GM19240 (cell line): ENCODE measurements around the gene NETO1.

ENCODE experiments used
- DNase-seq: peaks from one replicate; pipeline ENCODE4 v3.0.0; 2011; ENCODE audit warnings: low spot score; ENCODE audit not compliant: insufficient read length

The NETO1 gene, protein sequence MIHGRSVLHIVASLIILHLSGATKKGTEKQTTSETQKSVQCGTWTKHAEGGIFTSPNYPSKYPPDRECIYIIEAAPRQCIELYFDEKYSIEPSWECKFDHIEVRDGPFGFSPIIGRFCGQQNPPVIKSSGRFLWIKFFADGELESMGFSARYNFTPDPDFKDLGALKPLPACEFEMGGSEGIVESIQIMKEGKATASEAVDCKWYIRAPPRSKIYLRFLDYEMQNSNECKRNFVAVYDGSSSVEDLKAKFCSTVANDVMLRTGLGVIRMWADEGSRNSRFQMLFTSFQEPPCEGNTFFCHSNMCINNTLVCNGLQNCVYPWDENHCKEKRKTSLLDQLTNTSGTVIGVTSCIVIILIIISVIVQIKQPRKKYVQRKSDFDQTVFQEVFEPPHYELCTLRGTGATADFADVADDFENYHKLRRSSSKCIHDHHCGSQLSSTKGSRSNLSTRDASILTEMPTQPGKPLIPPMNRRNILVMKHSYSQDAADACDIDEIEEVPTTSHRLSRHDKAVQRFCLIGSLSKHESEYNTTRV

DNA sequence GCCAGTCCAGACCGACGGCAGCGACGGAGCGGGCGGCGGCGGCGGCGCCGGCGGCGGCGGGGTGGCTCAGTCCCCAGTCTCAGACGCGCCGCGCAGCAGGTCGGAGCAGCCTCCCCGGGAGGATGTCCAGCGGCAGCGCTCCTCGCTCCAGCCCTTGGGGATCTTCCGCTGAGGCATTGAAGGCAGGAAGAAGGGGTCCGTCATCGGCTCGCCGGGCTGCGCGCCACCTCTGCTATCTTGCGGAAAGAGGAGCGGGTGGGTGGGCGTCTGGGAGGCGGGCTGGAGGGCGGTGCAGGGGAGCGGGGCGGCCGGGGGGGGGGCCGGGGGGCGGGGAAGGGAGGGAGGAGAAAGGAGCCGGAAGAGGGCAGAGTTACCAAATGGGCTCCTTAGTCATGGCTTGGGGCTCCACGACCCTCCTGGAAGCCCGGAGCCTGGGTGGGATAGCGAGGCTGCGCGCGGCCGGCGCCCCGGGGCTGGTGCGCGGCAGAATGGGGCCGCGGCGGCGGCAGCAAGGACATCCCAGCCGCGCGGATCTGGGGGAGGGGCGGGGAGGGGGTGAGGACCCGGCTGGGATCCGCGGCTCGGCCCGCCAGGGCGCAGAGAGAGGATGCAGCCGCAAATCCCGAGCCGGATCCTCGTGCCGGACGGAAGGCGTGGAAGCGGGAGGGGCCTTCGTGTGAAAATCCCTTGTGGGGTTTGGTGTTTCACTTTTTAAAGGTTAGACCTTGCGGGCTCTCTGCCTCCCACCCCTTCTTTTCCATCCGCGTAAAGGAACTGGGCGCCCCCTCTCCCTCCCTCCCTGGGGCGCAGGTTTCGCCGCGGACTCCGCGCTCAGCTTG is at the start of gene NETO1:
TSS of gene NETO1 (minus strand) at position 242 of the 839 bp plus-strand sequence. CDS start 696 bp downstream, outside the sequence.
- no peak for DNase-seq

DNA sequence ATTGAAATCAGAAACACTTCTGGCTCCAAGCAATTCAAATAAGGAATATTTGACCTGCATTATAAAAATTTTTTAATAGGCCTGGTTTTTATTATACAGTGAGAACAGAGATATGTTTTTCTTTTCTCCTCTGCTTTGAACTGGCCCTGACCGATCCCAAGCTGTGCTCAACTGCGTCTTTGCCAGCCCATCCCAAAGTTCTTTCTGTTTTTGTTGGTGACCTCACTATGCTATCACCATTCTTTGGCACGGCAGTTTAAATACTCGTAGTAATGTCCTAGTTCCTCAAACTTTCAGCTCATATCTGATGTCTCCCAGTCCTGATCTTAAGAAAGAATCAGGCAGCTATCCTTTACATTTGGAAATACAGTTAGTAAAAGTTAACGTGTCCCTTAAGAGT is 42.3 kb upstream of the NETO1 start:
- DNase-seq, result no peak

DNA sequence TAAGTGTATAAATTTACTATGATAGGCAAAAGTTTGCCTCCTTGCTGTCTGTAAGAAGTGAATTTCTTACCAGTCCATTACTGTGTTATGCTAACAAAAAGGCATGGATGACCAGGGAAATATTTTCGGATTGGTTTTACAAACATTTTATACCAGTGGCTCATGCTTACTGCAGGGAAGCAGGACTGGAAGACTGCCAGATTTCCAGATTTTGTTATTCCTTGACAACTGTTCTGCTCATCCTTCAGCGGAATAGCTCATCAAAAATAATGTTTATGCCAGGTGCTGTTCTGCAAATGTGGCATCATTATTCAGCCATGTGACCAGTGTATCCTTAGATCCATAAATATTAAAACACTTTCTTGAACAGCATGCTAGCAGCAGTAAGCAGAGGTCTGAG is 40.4 kb upstream of the NETO1 start:
- DNase-seq, result no peak

DNA sequence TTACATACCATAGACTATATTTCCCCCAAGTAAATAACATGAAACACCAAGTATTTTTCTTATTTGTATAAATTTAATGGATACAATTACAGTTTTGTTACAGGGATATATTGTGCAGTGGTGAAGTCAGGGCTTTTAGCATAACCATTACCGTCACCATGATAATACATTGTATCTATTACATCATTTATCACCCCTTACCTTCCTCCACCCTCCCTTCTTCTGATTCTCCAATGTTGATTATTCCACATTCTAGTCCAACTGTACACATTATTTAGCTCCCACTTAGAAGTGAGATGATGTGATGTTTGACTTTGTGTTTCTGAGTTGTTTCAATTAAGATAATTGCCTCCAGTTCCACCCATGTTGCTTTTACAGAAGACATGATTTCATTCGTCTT is 35.2 kb upstream of the NETO1 start:
- DNase-seq, result no peak

DNA sequence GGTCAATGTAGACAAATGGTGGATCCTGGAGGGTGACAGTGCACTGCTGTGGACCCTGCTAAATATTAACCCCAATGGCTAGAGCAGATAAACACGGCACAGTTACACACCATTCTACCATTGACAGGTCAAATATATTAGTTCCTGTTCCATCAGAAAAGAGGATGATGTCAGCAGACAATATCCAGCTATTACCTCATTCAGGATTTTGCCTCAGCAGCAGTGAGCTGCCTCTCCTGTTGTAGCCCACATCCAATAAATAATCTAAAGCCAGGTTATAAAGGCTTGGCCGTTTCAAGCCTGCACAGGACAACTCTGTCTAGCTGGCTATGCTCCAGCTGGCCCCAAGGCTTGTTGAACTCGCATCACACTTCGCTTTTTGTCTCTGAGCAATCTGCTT is 31.6 kb upstream of the NETO1 start:
- no peak for DNase-seq

DNA sequence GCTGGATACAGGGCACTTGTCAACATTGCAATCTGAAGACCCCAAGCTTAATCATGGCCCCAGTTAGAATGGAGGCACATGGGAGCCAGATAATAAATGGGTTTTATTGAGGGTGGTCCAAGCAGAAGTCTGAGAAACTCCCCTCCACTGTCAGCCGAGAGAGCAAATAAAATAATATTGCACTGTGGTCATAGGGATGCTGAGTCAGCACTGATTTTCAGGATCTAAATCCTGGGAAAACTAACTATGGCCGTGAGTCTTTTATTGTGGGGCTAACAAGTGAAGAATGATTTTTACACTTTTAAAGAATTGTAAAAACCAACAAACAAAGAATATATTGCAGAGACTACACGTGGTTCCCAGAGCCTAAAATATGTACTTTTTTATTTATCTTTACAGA is 31.1 kb upstream of the NETO1 start:
- DNase-seq, result no peak

DNA sequence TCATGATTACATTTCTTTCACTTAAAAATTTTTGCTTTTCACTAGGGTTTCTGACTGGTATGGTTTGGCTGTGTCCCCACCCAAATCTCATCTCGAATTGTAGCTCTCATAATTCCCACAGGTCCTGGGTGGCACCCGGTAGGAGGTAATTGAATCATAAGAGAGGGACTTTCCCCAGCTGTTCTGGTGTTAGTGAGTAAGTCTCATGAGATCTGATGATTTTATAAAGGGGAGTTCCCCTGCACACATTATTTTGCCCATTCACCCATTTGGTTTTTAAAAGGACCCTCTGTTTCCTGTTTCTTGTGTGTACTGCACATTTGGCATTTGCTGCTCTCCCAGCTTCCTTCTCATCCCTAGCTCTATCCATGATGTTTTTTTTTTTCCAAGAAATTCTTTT is 27.8 kb upstream of the NETO1 start:
- DNase-seq, result no peak

DNA sequence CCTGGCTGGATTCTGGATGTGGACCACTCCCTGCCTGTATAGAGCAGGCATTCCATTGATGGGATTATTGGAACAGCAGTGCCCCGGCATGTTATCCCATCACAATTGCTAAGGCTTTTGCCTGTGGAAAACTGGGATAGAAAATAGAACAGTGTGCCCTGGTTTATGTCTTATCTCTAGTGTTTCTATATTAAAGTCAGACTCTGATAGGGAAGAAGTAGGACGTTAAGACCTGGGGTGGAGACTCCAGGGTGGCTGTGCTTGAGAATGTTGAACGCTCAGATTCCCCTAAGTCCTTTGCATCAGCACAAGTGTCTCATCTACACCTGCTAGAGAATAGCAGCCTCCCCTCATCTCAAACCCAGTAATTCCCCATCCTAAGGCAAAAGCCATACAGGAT is 10.8 kb upstream of the NETO1 start:
- no peak for DNase-seq

DNA sequence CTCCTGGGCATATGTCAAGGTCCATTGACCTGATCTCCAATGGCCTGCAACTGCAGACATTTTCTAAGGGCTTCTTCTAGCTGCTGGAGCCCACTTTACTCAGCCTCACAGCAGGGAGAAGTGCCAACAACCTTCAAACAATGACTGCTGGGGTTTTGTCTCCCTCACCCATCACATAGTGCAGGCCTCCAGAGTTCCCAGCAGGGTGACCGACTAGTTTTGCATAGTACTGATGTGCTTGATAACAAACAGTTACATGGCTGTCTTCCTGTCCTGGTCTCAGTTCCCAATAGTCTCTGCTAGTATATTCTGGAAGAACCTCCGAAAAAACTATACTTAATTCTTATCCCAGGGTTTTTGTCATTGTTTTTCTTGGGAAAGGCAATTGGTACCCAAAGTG is 10.4 kb upstream of the NETO1 start:
- no peak for DNase-seq

DNA sequence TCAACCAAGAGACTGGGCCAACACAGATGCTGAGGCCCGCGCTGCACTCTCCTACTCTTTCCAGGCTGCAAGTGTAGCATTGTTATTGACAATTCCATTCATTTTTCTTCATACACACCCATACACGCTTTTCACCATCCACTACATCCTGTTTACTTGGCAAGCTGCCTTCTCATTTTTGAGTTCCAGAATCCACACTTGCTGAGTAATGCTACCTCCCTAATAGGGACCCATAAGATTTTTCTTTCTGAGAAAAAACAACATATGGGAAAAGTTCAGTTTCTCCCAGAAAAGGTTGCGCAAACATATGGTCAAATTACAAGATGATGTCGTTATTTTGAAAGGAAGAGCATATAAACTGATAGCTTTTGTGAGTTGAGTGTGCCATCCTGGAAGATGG is 3.3 kb upstream of the NETO1 start:
- DNase-seq, result no peak

DNA sequence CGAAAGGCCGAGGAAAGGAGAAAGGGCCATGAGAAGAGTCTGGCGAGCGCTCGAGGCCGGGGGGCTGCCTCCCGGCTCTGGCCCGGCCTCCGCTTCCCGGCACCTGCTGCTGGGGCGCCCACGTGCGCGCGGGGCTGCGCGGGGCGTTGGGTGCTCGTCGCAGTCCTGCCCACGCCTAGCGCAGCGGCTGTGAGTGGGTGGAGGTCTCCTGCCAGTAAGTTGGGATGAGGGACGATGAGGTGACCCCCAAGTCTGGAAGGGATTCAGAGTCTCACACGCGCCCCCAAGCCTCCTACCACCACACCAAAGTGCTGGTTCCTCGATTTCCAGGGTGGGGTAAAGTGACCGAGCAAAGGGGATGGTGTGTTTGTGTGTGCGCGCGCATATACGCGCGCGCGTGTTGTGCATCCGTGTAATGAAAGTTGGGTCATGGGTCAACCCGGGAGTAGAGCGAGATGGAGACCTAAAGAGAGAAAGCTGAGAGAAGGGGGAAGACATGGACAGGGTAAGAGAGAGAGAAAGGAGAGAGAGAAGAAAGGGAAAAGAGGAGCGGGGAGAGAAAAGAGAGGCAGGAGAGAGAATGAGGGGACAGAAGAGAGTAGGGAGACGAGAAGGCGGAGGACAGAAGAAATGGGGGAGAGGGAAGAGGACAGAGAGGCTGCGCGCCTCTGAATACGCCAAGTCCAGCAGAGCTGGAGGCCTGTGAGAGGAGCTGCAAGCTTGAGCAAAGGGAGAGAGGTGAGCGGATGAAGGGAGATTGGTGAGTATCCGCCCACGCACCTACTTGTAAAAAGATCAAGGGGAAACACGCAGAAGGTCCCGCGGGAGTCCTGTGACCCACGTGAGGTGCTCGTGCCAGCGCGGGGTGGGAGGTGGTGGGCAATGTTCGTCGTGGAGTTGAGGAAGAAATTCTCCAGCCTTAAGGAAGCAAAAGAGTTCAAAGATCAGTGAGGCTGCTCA is 1.7 kb upstream of the NETO1 start:
- DNase-seq, result no peak

DNA sequence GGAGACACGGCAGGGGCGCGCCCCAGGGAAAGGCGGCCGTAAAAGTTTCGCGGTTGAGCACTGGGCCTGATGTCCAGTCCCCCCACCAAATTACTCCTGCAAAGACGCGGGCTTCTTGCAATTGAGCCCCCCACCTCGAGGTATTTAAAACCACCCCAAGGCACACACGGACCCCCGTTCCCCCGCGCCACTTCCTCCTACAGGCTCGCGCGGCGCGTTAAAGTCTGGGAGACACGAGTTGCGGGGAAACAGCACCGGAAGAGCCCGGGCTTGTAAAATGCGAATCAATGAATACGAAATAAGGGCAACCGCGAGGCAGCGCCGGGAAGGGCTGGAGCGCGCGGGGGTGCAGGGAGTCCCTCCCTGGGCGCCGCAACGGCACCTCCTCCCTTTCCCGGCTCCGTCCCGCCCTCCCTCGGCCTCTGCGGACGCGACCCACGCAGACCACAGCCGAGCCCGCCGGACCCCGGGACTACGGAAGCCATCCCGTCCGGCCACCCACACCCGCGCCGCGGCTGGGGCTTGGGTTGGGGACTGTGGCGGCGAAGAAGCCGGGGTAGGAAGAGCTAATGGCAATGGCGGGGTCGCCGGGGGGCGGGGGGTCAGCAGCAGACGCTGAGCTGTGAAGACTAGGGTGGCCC is 918 bp upstream of the NETO1 start:
- no peak for DNase-seq

DNA sequence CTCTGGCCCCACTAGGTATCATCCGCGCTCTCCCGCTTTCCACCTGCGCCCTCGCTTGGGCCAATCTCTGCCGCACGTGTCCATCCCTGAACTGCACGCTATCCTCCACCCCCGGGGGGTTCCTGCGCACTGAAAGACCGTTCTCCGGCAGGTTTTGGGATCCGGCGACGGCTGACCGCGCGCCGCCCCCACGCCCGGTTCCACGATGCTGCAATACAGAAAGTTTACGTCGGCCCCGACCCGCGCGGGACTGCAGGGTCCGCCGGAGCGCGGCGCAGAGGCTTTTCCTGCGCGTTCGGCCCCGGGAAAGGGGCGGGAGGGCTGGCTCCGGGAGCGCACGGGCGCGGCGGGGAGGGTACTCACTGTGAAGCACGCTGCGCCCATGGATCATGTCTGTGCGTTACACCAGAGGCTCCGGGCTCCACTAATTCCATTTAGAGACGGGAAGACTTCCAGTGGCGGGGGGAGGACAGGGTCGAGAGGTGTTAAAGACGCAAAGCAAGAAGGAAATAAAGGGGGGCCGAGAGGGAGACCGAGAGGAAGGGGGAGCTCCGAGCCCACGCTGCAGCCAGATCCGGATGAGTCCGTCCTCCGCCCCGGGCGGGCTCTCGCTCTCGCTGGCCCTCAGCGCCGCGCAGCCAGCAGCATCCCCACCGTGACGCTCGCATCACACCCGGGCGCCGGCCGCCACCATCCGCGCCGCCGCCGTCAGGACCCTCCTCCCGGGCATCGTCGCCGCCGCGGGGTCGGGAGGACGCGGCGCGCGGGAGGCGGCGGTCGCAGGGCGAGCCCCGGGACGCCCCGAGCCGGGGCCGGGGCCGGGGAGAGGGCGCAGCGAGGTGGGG is 664 bp downstream of the NETO1 start:
- no peak for DNase-seq

DNA sequence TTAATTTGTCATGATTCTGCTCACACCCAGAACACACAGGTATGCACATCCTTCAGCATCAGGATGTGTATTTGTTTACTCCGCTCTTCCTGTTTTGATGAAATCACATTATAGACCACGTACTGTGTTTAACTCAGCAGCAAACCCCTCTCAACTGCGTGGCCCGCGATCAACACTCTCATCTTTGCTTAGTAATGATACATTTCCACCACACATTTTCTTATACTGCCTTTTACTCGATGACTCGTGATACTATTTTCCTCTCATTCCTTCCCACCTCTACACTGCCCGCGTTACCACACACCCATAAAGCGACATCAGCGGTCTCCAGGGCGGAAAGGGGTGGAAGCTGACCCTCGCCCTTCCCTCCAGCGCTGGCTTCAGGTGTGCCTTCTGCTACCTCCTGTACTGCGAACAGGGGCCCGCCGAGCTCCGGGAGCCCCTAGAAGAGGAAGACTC is 1.3 kb downstream of the NETO1 start:
- no peak for DNase-seq

DNA sequence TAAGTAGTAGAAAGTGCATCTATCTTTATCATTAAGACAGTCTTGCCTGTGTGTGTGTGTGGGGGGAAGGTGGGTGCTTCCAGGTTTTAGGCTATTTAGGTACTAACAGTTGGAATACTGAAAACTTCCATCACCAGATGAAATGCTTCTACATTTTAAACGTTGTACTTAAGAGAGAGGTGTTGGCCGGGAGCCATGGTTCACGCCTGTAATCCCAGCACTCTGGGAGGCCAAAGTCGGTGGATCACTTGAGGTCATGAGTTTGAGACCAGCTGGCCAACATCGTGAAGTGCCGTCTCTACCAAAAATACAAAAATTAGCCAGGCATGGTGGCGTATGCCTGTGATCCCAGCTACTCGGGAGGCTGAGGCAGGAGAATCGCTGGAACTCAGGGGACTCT is 4.0 kb downstream of the NETO1 start:
- no peak for DNase-seq

DNA sequence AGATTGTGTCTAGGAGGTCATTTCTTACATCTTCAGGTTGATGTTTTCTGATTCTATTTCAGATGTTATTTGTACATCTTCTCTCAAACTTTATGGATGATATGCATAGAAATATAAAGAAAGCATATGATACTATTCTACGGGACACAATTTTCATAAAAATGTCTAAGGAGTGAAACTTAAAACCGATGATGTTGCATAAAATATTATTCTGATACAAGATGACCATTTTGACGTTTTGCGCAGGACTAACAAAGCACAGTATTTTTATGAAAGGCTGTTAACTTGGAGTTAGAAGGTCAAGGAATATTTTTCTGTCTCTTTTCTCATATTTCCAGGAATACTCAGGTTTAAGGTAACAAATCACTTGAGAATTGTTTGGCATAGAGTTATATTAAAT is 8.7 kb downstream of the NETO1 start:
- DNase-seq, result no peak

DNA sequence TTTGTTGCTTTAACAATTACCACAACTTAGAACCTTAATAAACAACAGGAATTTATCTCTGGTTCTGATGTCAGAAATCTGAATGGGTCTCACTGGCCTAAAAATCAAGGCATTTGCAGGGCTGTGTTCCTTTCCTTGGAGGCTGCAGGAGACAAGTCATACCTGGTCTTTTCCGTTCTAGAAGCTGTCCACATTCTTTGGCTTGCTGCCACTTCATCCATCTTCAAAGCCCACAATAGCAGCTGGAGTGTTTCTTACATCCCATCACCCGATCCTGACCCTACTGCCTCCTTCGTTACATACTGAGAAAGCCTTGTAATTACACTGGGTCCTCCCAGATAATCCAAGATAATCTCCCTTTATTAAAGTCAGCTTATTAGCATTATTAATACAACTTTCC is 18.1 kb downstream of the NETO1 start:
- no peak for DNase-seq

DNA sequence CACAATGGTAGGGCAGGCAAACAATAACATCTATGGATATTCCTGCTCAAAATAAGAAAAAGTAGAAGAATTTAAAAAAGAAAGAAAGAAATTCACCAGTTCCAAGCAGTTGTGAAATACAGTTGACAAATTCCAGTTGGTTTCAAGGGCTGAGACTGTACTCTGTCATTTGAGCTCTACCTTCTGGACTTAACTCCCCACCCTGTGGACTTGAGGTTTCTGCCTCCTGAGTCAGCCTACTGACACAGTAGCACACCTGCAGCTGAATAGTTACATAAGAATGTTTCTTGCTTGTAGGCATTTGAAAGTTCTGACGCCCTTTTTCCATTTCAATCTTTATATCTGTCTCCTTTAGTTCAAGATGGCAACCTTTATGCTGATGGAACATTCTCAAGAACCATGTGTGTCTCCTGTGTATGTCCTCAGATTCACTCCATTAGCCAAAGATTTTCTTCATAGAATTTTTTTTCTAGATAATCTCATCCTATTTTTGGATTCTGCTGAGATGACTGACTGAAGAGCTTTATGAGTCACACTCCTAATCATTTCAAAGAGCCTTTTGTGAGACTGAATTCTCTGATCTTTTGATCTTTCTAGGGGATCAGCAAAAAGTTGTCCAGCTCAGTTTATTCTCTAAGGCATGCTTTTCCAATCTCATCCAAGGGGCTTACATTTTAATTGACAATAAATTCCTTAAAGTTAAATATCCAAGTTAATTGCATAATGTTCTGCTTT is 19.1 kb downstream of the NETO1 start:
- no peak for DNase-seq

DNA sequence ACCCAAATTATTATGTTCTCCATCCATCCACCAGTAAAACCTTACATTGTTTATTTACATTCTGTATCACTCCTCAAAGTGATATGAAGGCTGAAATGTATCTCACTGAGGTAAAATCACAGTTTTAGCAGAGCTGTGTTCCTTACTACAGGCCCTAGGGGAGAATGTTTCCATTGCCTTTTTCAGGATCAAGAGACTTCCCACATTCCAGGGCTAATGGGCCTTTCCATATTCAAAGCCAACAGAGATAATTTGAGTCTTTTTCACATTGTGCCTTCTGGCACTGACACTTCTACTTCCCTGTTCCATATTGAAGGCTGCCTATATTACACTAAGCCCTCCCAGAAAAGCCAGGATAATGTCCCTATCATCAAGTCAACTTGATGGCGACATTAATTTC is 20.0 kb downstream of the NETO1 start:
- no peak for DNase-seq
